CD8-positive, alpha-beta memory T cell (primary cell): Measurements from ENCODE around the gene OR51A4. TPM values are rescaled to one million over a fixed set of nuclear protein-coding genes. Genes with fewer than 3 reads are reported as not detected.

ENCODE experiments used
- CTCF ChIA-PET: fragments of 350-600 bp; sonication (Branson Sonifier 250); formaldehyde crosslinking; loops from one replicate; lab custom pipeline; 2021; ENCODE audit warnings: antibody characterized with exemption; lab: Charles Lee
- POLR2A ChIA-PET: fragments of 350-600 bp; sonication (Branson Sonifier 250); formaldehyde crosslinking; loops from one replicate; lab custom pipeline; 2021; ENCODE audit warnings: antibody characterized with exemption; lab: Charles Lee
- DNase-seq, 5 donors: peaks; one replicate each; pipeline versions ENCODE4 v3.0.0 to v3.0.0-alpha.2; 2020 to 2022; ENCODE audit warnings: mixed read lengths in 1 of 5
- H3K27ac ChIP-seq: one replicate; pipeline ENCODE4 v1.7.0; 2013; ENCODE audit warnings: low read depth, mild to moderate bottlenecking, low read length, moderate library complexity
- H3K27me3 ChIP-seq: 2 replicates; pipeline ENCODE4 v1.7.0; 2013; ENCODE audit warnings: low read length, mild to moderate bottlenecking; ENCODE audit not compliant: insufficient read depth, poor library complexity, severe bottlenecking
- H3K36me3 ChIP-seq: 2 replicates; pipeline ENCODE4 v1.7.0; 2013; ENCODE audit warnings: mild to moderate bottlenecking, low read length, moderate library complexity; ENCODE audit not compliant: insufficient read depth
- H3K4me1 ChIP-seq: 2 replicates; pipeline ENCODE4 v1.7.0; 2013; ENCODE audit warnings: mild to moderate bottlenecking, low read length, moderate library complexity; ENCODE audit not compliant: insufficient read depth
- H3K4me3 ChIP-seq: 2 replicates; pipeline ENCODE4 v1.7.0; 2013; ENCODE audit warnings: mild to moderate bottlenecking, low read length
- H3K9me3 ChIP-seq: 2 replicates; pipeline ENCODE4 v1.7.0; 2013; ENCODE audit warnings: mild to moderate bottlenecking, low read length
- H3K27ac Mint-ChIP-seq, 8 donors: one replicate each; pipeline ENCODE4 v1.8.0; 2020 to 2021; ENCODE audit warnings: mixed read lengths in 8 of 8, mild to moderate bottlenecking in 6 of 8, inconsistent platforms in 3 of 8, moderate library complexity in 3 of 8
- H3K27me3 Mint-ChIP-seq, 2 donors: one replicate each; pipeline ENCODE4 v1.8.0; 2020 to 2021; ENCODE audit warnings: mixed read lengths in 2 of 2, mild to moderate bottlenecking in 1 of 2, moderate library complexity in 1 of 2
- H3K36me3 Mint-ChIP-seq, 3 donors: one replicate each; pipeline ENCODE4 v1.8.0; 2020 to 2021; ENCODE audit warnings: mixed read lengths in 3 of 3, inconsistent platforms in 1 of 3, mild to moderate bottlenecking in 1 of 3
- H3K4me1 Mint-ChIP-seq, 3 donors: one replicate each; pipeline ENCODE4 v1.8.0; 2020 to 2021; ENCODE audit warnings: mixed read lengths in 3 of 3, inconsistent platforms in 1 of 3, mild to moderate bottlenecking in 1 of 3
- H3K4me3 Mint-ChIP-seq, 7 donors: one replicate each; pipeline ENCODE4 v1.8.0; 2020 to 2021; ENCODE audit warnings: mixed read lengths in 7 of 7, mild to moderate bottlenecking in 6 of 7, moderate library complexity in 4 of 7, inconsistent platforms in 2 of 7
- H3K9me3 Mint-ChIP-seq, 5 donors: one replicate each; pipeline ENCODE4 v1.8.0; 2020 to 2022; ENCODE audit warnings: mixed read lengths in 5 of 5, mild to moderate bottlenecking in 3 of 5, moderate library complexity in 2 of 5, inconsistent platforms in 1 of 5
- polyA plus RNA-seq: library from polyadenylated mRNA; unstranded; fragments of 300-500 nt; fragmentation: Illumina TruSeq; gene quantifications from one replicate; pipeline ENCODE4 v1.2.3, GENCODE V29; 2021
- total RNA-seq, 2 experiments: library from RNA; stranded (reverse); gene quantifications; one replicate each; pipeline ENCODE4 v1.2.3, GENCODE V29; 2021

The OR51A4 gene, protein sequence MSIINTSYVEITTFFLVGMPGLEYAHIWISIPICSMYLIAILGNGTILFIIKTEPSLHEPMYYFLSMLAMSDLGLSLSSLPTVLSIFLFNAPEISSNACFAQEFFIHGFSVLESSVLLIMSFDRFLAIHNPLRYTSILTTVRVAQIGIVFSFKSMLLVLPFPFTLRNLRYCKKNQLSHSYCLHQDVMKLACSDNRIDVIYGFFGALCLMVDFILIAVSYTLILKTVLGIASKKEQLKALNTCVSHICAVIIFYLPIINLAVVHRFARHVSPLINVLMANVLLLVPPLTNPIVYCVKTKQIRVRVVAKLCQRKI
- total RNA-seq: not detected
- polyA plus RNA-seq: not detected

DNA sequence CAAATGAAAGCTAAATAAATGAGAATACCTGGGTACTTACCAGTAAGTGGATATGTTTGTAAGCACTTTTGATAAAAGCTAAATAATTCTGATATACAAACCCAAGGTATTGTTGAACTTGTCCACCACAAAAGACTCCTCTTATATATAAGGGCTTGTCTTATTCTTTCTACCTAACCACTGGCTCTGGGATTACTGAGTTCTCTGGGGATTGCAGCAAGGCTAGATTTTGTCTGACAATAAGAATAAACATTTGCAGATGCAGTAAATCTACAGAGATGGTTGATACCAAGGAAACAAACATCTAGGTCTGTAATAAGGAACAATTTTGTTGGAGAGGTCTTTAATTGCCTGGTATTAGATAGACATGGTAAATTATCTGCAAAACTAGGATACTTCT is at the start of gene OR51A4:
TSS of gene OR51A4 (minus strand) at position 101 of the 400 bp plus-strand sequence. CDS start 505 bp downstream, outside the sequence.
- H3K4me1 Mint-ChIP-seq: no peaks in the 10 kb centered on the region
- no peak within 1 kb of the TSS for H3K4me3 Mint-ChIP-seq
- peaks cover 0 to 2% (median 0%) of the 10 kb centered on the region in 5 donors for H3K9me3 Mint-ChIP-seq
- ChIA-PET POLR2A (no interaction called here), CTCF (no interaction called here)
- no peak for DNase-seq
- H3K4me3 ChIP-seq: no peak within 1 kb of the TSS
- H3K4me1 ChIP-seq: no peaks in the 10 kb centered on the region
- H3K27ac ChIP-seq: no peak within 1 kb of the TSS
- no peaks in the 10 kb centered on the region for H3K27me3 Mint-ChIP-seq
- H3K36me3 ChIP-seq: no peaks in the 10 kb centered on the region
- H3K27me3 ChIP-seq: no peaks in the 10 kb centered on the region
- no peak within 1 kb of the TSS for H3K27ac Mint-ChIP-seq
- H3K36me3 Mint-ChIP-seq: no peaks in the 10 kb centered on the region
- no peaks in the 10 kb centered on the region for H3K9me3 ChIP-seq

DNA sequence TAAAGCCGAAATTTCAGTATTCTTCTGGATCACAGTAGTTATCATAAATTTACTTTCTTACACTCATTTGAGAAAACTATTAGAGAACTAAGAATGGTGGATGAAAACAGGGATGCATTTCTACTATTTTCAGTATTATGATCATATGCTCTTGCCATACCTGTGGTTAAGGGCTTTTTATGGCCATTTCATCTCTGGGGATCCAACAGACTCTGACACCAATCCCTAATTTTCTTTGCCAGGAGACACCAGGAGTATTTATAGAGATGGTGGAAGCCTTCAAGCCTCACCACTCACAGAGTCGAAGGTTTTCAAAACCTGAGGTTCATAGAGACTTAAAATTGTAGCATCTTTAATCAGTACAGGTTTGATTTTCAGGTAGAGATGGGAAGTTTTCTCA is 47.1 kb upstream of the OR51A4 start, which contains the start of gene OR51L1:
TSS of gene OR51L1 (plus strand) at position 301 of the 400 bp plus-strand sequence. CDS start 4,132 bp downstream, outside the sequence.
- ChIA-PET CTCF (no interaction called here), POLR2A (no interaction called here)
- no peaks in the 10 kb centered on the region for H3K4me1 Mint-ChIP-seq
- H3K27ac ChIP-seq: no peak within 1 kb of the TSS
- H3K4me1 ChIP-seq: no peaks in the 10 kb centered on the region
- H3K9me3 ChIP-seq: no peaks in the 10 kb centered on the region
- H3K27me3 Mint-ChIP-seq: peaks cover 2% of the 10 kb centered on the region in 2 donors
- no peak within 1 kb of the TSS for H3K27ac Mint-ChIP-seq
- H3K9me3 Mint-ChIP-seq: peaks cover 0 to 4% (median 0%) of the 10 kb centered on the region in 5 donors
- H3K4me3 Mint-ChIP-seq: no peak within 1 kb of the TSS
- no peaks in the 10 kb centered on the region for H3K36me3 ChIP-seq
- no peak for DNase-seq
- no peak within 1 kb of the TSS for H3K4me3 ChIP-seq
- no peaks in the 10 kb centered on the region for H3K36me3 Mint-ChIP-seq
- no peaks in the 10 kb centered on the region for H3K27me3 ChIP-seq

DNA sequence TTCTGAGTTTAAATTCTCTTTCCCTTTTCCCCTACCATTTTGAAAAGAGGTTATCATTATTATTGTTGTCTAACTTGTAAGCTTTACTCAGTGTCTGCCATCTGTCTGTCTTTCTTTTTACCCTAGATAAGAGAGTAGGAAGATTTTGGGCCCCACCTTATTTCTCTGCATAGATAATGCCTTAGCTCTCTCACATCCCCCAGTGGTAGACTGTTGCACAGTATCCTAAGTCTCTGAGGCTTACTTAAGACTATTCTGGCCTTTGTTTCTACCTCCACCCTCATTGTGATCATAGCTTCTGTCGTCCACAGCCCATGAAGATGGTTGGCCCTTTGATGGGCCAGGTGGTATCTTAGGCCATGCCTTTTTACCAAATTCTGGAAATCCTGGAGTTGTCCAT is 43.7 kb upstream of the OR51A4 start:
- H3K36me3 Mint-ChIP-seq: no peaks in the 10 kb centered on the region
- no peak overlapping the region for H3K4me3 Mint-ChIP-seq
- Histone ChIP-seq H3K27me3 (no peaks in the 10 kb centered on the region), H3K4me3 (no peak overlapping the region), H3K4me1 (no peaks in the 10 kb centered on the region), H3K36me3 (no peaks in the 10 kb centered on the region), H3K27ac (no peak overlapping the region), H3K9me3 (no peaks in the 10 kb centered on the region)
- ChIA-PET POLR2A (no interaction called here), CTCF (no interaction called here)
- no peak overlapping the region for H3K27ac Mint-ChIP-seq
- peaks cover 0 to 7% (median 0%) of the 10 kb centered on the region in 5 donors for H3K9me3 Mint-ChIP-seq
- peaks cover 0 to 1% of the 10 kb centered on the region in 2 donors for H3K27me3 Mint-ChIP-seq
- DNase-seq: no peak
- H3K4me1 Mint-ChIP-seq: no peaks in the 10 kb centered on the region

DNA sequence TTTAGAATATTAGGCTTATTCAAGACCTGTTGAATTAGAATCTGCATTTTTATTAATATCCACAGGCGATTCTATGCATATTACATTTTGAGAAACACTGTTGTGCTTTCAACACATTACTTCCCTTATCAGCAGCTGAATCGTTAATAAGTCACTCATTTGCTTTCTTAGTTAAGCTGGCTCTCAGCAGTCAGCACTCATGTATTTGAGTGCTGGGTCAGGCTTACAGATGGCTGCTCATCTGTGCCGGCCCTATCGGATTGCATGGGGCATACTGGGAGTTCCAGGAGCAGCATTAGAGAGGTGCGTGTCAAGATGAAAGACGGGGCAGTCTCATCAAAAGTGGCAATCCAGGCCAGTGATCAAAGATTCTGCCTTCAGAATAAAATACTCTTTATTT is 36.4 kb upstream of the OR51A4 start:
- Mint-ChIP-seq H3K4me3 (no peak overlapping the region), H3K4me1 (no peaks in the 10 kb centered on the region), H3K27ac (no peak overlapping the region), H3K36me3 (no peaks in the 10 kb centered on the region), H3K27me3 (no peaks in the 10 kb centered on the region), H3K9me3 (peaks cover 0 to 4% (median 0%) of the 10 kb centered on the region in 5 donors)
- no peak for DNase-seq
- Histone ChIP-seq H3K9me3 (no peaks in the 10 kb centered on the region), H3K27me3 (no peaks in the 10 kb centered on the region), H3K27ac (no peak overlapping the region), H3K4me3 (no peak overlapping the region), H3K36me3 (no peaks in the 10 kb centered on the region), H3K4me1 (no peaks in the 10 kb centered on the region)
- CTCF ChIA-PET: no interaction called here
- POLR2A ChIA-PET: no interaction called here

DNA sequence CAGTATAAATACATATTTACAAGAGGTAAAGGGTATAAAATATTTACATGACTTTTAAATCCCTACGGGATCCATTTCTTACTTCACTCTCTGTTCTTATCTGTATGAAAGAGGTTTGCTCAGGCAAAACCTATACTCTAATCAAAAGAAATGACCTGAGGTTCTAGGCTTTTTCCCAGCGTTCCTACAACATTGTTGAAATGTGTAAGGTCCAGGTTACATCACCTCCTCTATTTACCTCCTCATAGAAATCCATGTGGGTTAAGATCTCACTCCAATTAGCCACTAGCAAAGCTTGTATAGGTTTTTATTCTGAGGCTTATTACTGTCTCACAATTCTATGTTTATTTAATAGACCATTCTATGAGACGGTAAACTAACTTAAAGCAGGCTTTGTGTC is 35.3 kb upstream of the OR51A4 start:
- Histone ChIP-seq H3K36me3 (no peaks in the 10 kb centered on the region), H3K27ac (no peak overlapping the region), H3K9me3 (no peaks in the 10 kb centered on the region), H3K4me1 (no peaks in the 10 kb centered on the region), H3K4me3 (no peak overlapping the region), H3K27me3 (no peaks in the 10 kb centered on the region)
- H3K4me1 Mint-ChIP-seq: no peaks in the 10 kb centered on the region
- ChIA-PET POLR2A (no interaction called here), CTCF (no interaction called here)
- no peaks in the 10 kb centered on the region for H3K36me3 Mint-ChIP-seq
- no peaks in the 10 kb centered on the region for H3K27me3 Mint-ChIP-seq
- no peak for DNase-seq
- peaks cover 0 to 4% (median 0%) of the 10 kb centered on the region in 5 donors for H3K9me3 Mint-ChIP-seq
- H3K4me3 Mint-ChIP-seq: no peak overlapping the region
- H3K27ac Mint-ChIP-seq: no peak overlapping the region

DNA sequence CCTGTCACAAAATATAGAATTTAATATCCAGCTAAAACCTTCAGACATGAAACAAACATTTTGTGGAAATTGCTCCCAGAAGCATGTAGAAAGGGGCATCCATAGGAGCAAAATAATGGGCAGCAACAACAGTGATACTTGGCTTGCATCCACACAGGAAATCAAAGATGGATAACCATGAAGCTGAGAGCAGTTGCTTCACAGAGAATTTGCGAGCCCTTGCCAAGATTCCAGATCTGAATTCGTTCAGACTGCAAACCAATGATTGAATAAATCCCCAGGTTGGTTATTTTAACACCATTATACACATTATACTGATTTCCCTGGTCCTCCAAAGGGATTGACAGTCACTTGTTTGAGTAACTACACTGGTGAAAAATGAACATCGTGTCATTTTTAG is 31.6 kb upstream of the OR51A4 start:
- H3K27me3 ChIP-seq: no peaks in the 10 kb centered on the region
- no peak overlapping the region for H3K4me3 ChIP-seq
- no peaks in the 10 kb centered on the region for H3K36me3 ChIP-seq
- no peak overlapping the region for H3K4me3 Mint-ChIP-seq
- no peak overlapping the region for H3K27ac ChIP-seq
- peaks cover 0 to 2% (median 0%) of the 10 kb centered on the region in 5 donors for H3K9me3 Mint-ChIP-seq
- no peak for DNase-seq
- no peak overlapping the region for H3K27ac Mint-ChIP-seq
- no peaks in the 10 kb centered on the region for H3K4me1 Mint-ChIP-seq
- H3K9me3 ChIP-seq: no peaks in the 10 kb centered on the region
- H3K27me3 Mint-ChIP-seq: no peaks in the 10 kb centered on the region
- POLR2A ChIA-PET: no interaction called here
- CTCF ChIA-PET: no interaction called here
- no peaks in the 10 kb centered on the region for H3K36me3 Mint-ChIP-seq
- no peaks in the 10 kb centered on the region for H3K4me1 ChIP-seq

DNA sequence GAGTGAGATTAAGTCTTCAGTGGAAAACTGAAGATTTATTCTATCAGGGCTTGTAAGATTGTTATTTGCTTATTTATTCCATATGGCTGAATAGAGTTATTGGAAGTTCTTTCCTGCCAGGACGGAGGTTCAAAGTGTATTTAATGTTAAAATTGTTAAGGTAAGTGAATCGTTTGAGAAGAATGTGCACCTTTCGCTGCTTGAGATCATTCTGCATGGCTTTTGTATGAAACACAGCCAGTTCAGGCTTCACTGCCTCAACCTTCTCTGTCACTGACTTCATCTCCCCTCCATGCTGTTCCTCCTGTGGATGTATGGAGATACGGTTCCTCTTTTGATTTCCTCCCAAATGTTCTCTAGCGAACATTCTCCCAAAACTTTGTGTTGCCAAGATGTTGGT is 28.0 kb upstream of the OR51A4 start:
- no peak overlapping the region for H3K27ac Mint-ChIP-seq
- H3K9me3 Mint-ChIP-seq: peaks cover 0 to 2% (median 0%) of the 10 kb centered on the region in 5 donors
- H3K9me3 ChIP-seq: no peaks in the 10 kb centered on the region

DNA sequence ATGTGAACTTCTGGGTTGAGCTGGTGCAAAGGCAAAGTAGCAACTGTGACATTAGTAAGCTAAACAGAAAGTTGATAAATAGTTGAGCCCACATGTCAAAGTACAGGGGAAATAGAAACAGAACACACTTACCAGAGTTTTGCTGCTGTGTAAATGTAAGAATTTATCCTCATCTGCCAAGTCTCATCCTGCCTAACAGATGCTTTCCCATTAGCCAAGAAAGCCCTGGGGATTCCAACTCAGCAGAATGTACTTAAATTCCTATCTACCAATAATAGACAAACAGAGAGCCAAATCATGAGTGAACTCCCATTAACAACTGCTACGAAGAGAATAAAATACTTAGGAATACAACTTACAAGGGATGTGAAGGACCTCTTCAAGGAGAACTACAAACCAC is 15.4 kb upstream of the OR51A4 start:
- Histone ChIP-seq H3K27me3 (no peaks in the 10 kb centered on the region), H3K4me1 (no peaks in the 10 kb centered on the region), H3K9me3 (no peaks in the 10 kb centered on the region), H3K36me3 (no peaks in the 10 kb centered on the region), H3K27ac (no peak overlapping the region), H3K4me3 (no peak overlapping the region)
- Mint-ChIP-seq H3K36me3 (no peaks in the 10 kb centered on the region), H3K27ac (no peak overlapping the region), H3K27me3 (no peaks in the 10 kb centered on the region), H3K4me1 (no peaks in the 10 kb centered on the region), H3K4me3 (no peak overlapping the region), H3K9me3 (peaks cover 0 to 4% (median 2%) of the 10 kb centered on the region in 5 donors)
- DNase-seq: no peak
- CTCF ChIA-PET: no interaction called here
- POLR2A ChIA-PET: no interaction called here

More for the DNA sequence above, 28.0 kb upstream of the OR51A4 start:
- CTCF ChIA-PET: no interaction called here
- POLR2A ChIA-PET: no interaction called here
- no peaks in the 10 kb centered on the region for H3K4me1 ChIP-seq
- H3K4me1 Mint-ChIP-seq: no peaks in the 10 kb centered on the region
- no peak overlapping the region for H3K27ac ChIP-seq
- H3K36me3 Mint-ChIP-seq: no peaks in the 10 kb centered on the region
- H3K27me3 ChIP-seq: no peaks in the 10 kb centered on the region
- H3K4me3 ChIP-seq: no peak overlapping the region
- no peak for DNase-seq
- no peaks in the 10 kb centered on the region for H3K36me3 ChIP-seq
- no peak overlapping the region for H3K4me3 Mint-ChIP-seq
- H3K27me3 Mint-ChIP-seq: no peaks in the 10 kb centered on the region
